NB4 (cell line): Measurements from ENCODE around the gene KRI1.
A peak's percentile ranks its signal among the peaks of the same experiment; 100 is the strongest.

Experiments used
- DNase-seq: peaks from one replicate; pipeline ENCODE4 v3.0.0; 2010; ENCODE audit warnings: low read depth
- H3K4me3 ChIP-seq: one replicate; pipeline ENCODE4 v1.5.1; 2011; ENCODE audit warnings: mild to moderate bottlenecking, low read depth, low read length, moderate library complexity
- CTCF ChIP-seq: IDR thresholded peaks from one replicate; pipeline ENCODE4 v1.5.1; 2012; ENCODE audit warnings: low read depth, low read length
- MAX ChIP-seq: IDR thresholded peaks from 2 replicates; pipeline ENCODE4 v1.6.1; 2011; ENCODE audit warnings: low read depth, low read length
- MYC ChIP-seq: IDR thresholded peaks from 2 replicates; pipeline ENCODE4 v1.6.1; 2011; ENCODE audit warnings: low read depth, low read length
- POLR2A ChIP-seq: IDR thresholded peaks from 2 replicates; pipeline ENCODE4 v1.6.1; 2011; ENCODE audit warnings: mild to moderate bottlenecking; ENCODE audit not compliant: insufficient read length; ENCODE audit errors: extremely low read depth

KRI1 gene

GRCh38 chr19:10546817-10547216 lies 19.0 kb downstream of the KRI1 start:
- DNase-seq: no peak
- no peak overlapping the region for H3K4me3 ChIP-seq
- no peak for TF ChIP-seq MYC
- TF ChIP-seq POLR2A: no peak
- no peak for TF ChIP-seq MAX
- TF ChIP-seq CTCF: no peak

GRCh38 chr19:10544753-10545251 lies 21.0 kb downstream of the KRI1 start:
- H3K4me3 ChIP-seq: peak overlapping the region; percentile 91
- DNase-seq: peak; percentile 58
- TF ChIP-seq POLR2A (no peak), MAX (no peak), CTCF (no peak), MYC (no peak)

- TF ChIP-seq POLR2A (no peak), CTCF (no peak), MYC (peak; percentile 29; the same call in 1 of the 2 replicates)
- peak; percentile 65 for DNase-seq
- H3K4me3 ChIP-seq: peak overlapping the region; percentile 91
These were observed 21.5 kb downstream of the KRI1 start for GRCh38 chr19:10544242-10544752.

- DNase-seq: peak; percentile 96
- H3K4me3 ChIP-seq: peak within 1 kb of the TSS; percentile 91
- TF ChIP-seq MAX: no peak
- TF ChIP-seq MYC: no peak; the same call in 1 of the 2 replicates
- TF ChIP-seq CTCF: no peak
- TF ChIP-seq POLR2A: peak; percentile 98
These were observed 22.2 kb downstream of the KRI1 start, which contains the start of gene ATG4D for GRCh38 chr19:10543420-10544241. ATG4D (plus strand) TSS chr19:10543904; CDS start chr19:10544091, 187 bp downstream.

GRCh38 chr19:10543059-10543419 lies 22.8 kb downstream of the KRI1 start:
- no peak for TF ChIP-seq POLR2A
- TF ChIP-seq MYC: no peak
- TF ChIP-seq MAX: no peak
- no peak for TF ChIP-seq CTCF
- peak; percentile 37 for DNase-seq
- H3K4me3 ChIP-seq: peak overlapping the region; percentile 40
